ENCODE results near the gene HACD1. TPM values are rescaled to one million over a fixed set of nuclear protein-coding genes. Genes with fewer than 3 reads are reported as not detected.

The HACD1 gene
- polyA plus RNA-seq, 1 donor from 2014 or later = 23.0 TPM

DNA sequence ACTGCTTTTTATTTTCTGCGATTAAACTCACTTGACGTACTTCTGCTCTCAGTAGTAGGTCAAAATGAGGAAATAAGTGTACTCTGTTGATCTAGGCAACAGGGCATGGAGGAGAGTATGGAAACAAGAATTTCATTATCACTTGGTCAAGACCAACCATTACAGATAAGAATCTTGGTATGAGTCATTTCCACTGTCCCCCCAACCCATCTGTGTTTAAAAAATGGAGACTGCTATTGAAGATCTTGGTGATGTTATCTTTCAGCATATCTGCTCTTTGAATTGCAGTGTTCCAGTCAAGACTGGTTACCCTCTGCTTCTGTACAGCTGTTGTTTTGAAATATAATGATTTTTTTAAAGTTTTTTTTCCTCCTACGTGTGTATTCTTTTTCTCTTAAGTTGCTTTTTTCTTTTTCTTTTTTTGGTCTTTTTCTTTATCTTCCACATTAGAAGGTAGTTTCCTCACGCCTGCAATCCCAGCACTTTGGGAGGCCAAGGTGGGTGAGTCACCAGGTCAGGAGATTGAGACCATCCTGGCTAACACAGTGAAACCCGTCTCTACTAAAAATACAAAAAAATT is 38.5 kb upstream of the HACD1 start:
- H3K9ac ChIP-seq (ENCODE audit: low read length) = no peak overlapping the region
- TF ChIP-seq EZH2 (IDR thresholded peaks at IDR 0.05; ENCODE audit: borderline replicate concordance, insufficient read depth, low read length, poor library complexity, severe bottlenecking) = no peak
- TF ChIP-seq TAF1 (IDR thresholded peaks at IDR 0.05; ENCODE audit: low read depth) = no peak
- H3K36me3 ChIP-seq (ENCODE audit: insufficient read depth, low read length) = no peaks in the 10 kb centered on the region
- peaks cover 79% of the 10 kb centered on the region for H3K79me2 ChIP-seq (replicated peaks; ENCODE audit: insufficient read depth, low read length)
- no peak overlapping the region for H3K4me3 ChIP-seq (ENCODE audit: low read length)
- no peaks in the 10 kb centered on the region for H3F3A ChIP-seq (ENCODE audit: insufficient read depth, low read length, poor library complexity, severe bottlenecking)
- no peaks in the 10 kb centered on the region for H3K9me2 ChIP-seq (ENCODE audit: insufficient read depth, low read length)
- no peaks in the 10 kb centered on the region for H4K20me1 ChIP-seq (ENCODE audit: insufficient read depth)
- no peaks in the 10 kb centered on the region for H3K9me3 ChIP-seq (ENCODE audit: low read length)
- H3K27ac ChIP-seq (ENCODE audit: low read length) = no peak overlapping the region
- H2AFZ ChIP-seq (ENCODE audit: low read depth, low read length) = no peak overlapping the region
- H3K4me2 ChIP-seq (ENCODE audit: low read length) = no peak overlapping the region
- H3K27me3 ChIP-seq (ENCODE audit: insufficient read depth, low read depth, low read length) = no peaks in the 10 kb centered on the region

DNA sequence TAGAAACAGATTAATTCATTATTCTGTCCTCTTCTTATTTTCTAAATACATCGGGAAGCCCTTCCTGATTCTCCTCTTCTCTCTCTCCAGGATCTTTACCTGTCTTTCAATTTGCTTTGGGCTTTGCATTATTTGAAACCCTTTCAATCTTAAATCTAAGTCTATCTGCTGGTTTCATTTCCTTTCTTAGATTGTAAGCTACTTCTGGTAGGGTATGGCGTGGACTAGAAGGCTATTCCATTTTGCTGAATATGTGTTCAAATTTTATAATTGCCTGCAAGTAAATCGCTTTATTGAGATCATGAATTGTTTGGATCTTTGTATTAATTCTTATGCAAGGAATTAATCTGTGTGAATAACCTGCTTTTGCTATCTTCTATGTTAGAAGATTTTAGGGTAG is 37.8 kb upstream of the HACD1 start:
- Histone ChIP-seq H4K20me1 (ENCODE audit: insufficient read depth) (no peaks in the 10 kb centered on the region), H2AFZ (ENCODE audit: low read depth, low read length) (no peak overlapping the region), H3K9me2 (ENCODE audit: insufficient read depth, low read length) (no peaks in the 10 kb centered on the region), H3K9ac (ENCODE audit: low read length) (no peak overlapping the region), H3F3A (ENCODE audit: insufficient read depth, low read length, poor library complexity, severe bottlenecking) (no peaks in the 10 kb centered on the region), H3K4me3 (ENCODE audit: low read length) (no peak overlapping the region), H3K36me3 (ENCODE audit: insufficient read depth, low read length) (no peaks in the 10 kb centered on the region), H3K27ac (ENCODE audit: low read length) (no peak overlapping the region), H3K27me3 (ENCODE audit: insufficient read depth, low read depth, low read length) (no peaks in the 10 kb centered on the region), H3K9me3 (ENCODE audit: low read length) (no peaks in the 10 kb centered on the region), H3K4me2 (ENCODE audit: low read length) (no peak overlapping the region), H3K79me2 (replicated peaks; ENCODE audit: insufficient read depth, low read length) (peaks cover 83% of the 10 kb centered on the region)
- TF ChIP-seq SMC3 (conservative IDR thresholded peaks at IDR 0.05; ENCODE audit: poor library complexity) (no peak), TAF1 (IDR thresholded peaks at IDR 0.05; ENCODE audit: low read depth) (no peak), POLR2AphosphoS5 (IDR thresholded peaks at IDR 0.05) (no peak), RAD21 (conservative IDR thresholded peaks at IDR 0.05) (no peak), EZH2 (IDR thresholded peaks at IDR 0.05; ENCODE audit: borderline replicate concordance, insufficient read depth, low read length, poor library complexity, severe bottlenecking) (no peak), EP300 (conservative IDR thresholded peaks at IDR 0.05; ENCODE audit: poor library complexity, severe bottlenecking) (no peak), MXI1 (conservative IDR thresholded peaks at IDR 0.05; ENCODE audit: poor library complexity, severe bottlenecking) (no peak)
- TF ChIP-seq, protein P1, sequence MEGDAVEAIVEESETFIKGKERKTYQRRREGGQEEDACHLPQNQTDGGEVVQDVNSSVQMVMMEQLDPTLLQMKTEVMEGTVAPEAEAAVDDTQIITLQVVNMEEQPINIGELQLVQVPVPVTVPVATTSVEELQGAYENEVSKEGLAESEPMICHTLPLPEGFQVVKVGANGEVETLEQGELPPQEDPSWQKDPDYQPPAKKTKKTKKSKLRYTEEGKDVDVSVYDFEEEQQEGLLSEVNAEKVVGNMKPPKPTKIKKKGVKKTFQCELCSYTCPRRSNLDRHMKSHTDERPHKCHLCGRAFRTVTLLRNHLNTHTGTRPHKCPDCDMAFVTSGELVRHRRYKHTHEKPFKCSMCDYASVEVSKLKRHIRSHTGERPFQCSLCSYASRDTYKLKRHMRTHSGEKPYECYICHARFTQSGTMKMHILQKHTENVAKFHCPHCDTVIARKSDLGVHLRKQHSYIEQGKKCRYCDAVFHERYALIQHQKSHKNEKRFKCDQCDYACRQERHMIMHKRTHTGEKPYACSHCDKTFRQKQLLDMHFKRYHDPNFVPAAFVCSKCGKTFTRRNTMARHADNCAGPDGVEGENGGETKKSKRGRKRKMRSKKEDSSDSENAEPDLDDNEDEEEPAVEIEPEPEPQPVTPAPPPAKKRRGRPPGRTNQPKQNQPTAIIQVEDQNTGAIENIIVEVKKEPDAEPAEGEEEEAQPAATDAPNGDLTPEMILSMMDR (IDR thresholded peaks at IDR 0.05; ENCODE audit: poor library complexity, severe bottlenecking) = no peak
- TF ChIP-seq, protein P2, sequence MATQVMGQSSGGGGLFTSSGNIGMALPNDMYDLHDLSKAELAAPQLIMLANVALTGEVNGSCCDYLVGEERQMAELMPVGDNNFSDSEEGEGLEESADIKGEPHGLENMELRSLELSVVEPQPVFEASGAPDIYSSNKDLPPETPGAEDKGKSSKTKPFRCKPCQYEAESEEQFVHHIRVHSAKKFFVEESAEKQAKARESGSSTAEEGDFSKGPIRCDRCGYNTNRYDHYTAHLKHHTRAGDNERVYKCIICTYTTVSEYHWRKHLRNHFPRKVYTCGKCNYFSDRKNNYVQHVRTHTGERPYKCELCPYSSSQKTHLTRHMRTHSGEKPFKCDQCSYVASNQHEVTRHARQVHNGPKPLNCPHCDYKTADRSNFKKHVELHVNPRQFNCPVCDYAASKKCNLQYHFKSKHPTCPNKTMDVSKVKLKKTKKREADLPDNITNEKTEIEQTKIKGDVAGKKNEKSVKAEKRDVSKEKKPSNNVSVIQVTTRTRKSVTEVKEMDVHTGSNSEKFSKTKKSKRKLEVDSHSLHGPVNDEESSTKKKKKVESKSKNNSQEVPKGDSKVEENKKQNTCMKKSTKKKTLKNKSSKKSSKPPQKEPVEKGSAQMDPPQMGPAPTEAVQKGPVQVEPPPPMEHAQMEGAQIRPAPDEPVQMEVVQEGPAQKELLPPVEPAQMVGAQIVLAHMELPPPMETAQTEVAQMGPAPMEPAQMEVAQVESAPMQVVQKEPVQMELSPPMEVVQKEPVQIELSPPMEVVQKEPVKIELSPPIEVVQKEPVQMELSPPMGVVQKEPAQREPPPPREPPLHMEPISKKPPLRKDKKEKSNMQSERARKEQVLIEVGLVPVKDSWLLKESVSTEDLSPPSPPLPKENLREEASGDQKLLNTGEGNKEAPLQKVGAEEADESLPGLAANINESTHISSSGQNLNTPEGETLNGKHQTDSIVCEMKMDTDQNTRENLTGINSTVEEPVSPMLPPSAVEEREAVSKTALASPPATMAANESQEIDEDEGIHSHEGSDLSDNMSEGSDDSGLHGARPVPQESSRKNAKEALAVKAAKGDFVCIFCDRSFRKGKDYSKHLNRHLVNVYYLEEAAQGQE (IDR thresholded peaks at IDR 0.05; ENCODE audit: borderline replicate concordance) = no peak
